Neural progenitor cell (in vitro differentiated cells): ENCODE data around the gene TEDDM1. TPM values are rescaled to one million over a fixed set of nuclear protein-coding genes. Genes with fewer than 3 reads are reported as not detected.
A peak's percentile ranks its signal among the peaks of the same experiment; 100 is the strongest.

Source experiments
- DNase-seq: peaks from one replicate; pipeline ENCODE4 v3.0.0-alpha.2; 2016; ENCODE audit warnings: low spot score
- H2AFZ ChIP-seq: fragments of 200-600 bp; sonication (generic); replicated peaks from 2 replicates; pipeline ENCODE4 v1.6.1; 2016; ENCODE audit warnings: antibody characterized with exemption
- H3F3A ChIP-seq: fragments of 200-600 bp; sonication (generic); 2 replicates; pipeline ENCODE4 v1.6.1; 2016; ENCODE audit warnings: antibody characterized with exemption, low read depth
- H3K27ac ChIP-seq: fragments of 200-600 bp; sonication (generic); 2 replicates; pipeline ENCODE4 v1.5.1; 2016; ENCODE audit warnings: mild to moderate bottlenecking
- H3K27me3 ChIP-seq: fragments of 200-600 bp; sonication (generic); 2 replicates; pipeline ENCODE4 v1.6.1; 2016; ENCODE audit warnings: mild to moderate bottlenecking, moderate library complexity
- H3K36me3 ChIP-seq: fragments of 200-600 bp; sonication (generic); 2 replicates; pipeline ENCODE4 v1.5.1; 2016
- H3K4me1 ChIP-seq: fragments of 200-600 bp; sonication (generic); 2 replicates; pipeline ENCODE4 v1.6.1; 2016; ENCODE audit warnings: mixed run types
- H3K4me2 ChIP-seq: fragments of 200-600 bp; sonication (generic); 2 replicates; pipeline ENCODE4 v1.6.1; 2016
- H3K4me3 ChIP-seq: fragments of 200-600 bp; sonication (generic); 2 replicates; pipeline ENCODE4 v1.5.1; 2016
- H3K79me2 ChIP-seq: fragments of 200-600 bp; sonication (generic); 2 replicates; pipeline ENCODE4 v1.6.1; 2016; ENCODE audit warnings: low read depth
- H3K9ac ChIP-seq: fragments of 200-600 bp; sonication (generic); 2 replicates; pipeline ENCODE4 v1.6.1; 2016
- H3K9me3 ChIP-seq: fragments of 200-600 bp; sonication (generic); 2 replicates; pipeline ENCODE4 v1.5.1; 2016; ENCODE audit warnings: low read depth
- H4K20me1 ChIP-seq: fragments of 200-600 bp; sonication (generic); 2 replicates; pipeline ENCODE4 v1.6.1; 2016; ENCODE audit warnings: low read depth
- H3K27ac Mint-ChIP-seq: 3 replicates; pipeline ENCODE4 v1.8.0; 2021; ENCODE audit warnings: mixed read lengths
- H3K27me3 Mint-ChIP-seq: 2 replicates; pipeline ENCODE4 v1.8.0; 2022; ENCODE audit warnings: low read depth, mild to moderate bottlenecking, inconsistent platforms, moderate library complexity, mixed read lengths; ENCODE audit not compliant: insufficient read depth
- H3K36me3 Mint-ChIP-seq: 3 replicates; pipeline ENCODE4 v1.8.0; 2021; ENCODE audit warnings: mixed read lengths
- H3K4me1 Mint-ChIP-seq: 3 replicates; pipeline ENCODE4 v1.8.0; 2021; ENCODE audit warnings: mixed read lengths
- H3K4me3 Mint-ChIP-seq: 3 replicates; pipeline ENCODE4 v1.8.0; 2021; ENCODE audit warnings: mild to moderate bottlenecking, moderate library complexity, mixed read lengths
- H3K9me3 Mint-ChIP-seq: 3 replicates; pipeline ENCODE4 v1.8.0; 2020; ENCODE audit warnings: mixed read lengths
- EZH2 ChIP-seq: fragments of 200-600 bp; sonication (generic); IDR thresholded peaks from 2 replicates; pipeline ENCODE4 v1.6.1; 2017; ENCODE audit warnings: antibody characterized with exemption, mild to moderate bottlenecking, moderate library complexity
- EZH2phosphoT487 ChIP-seq: fragments of 200-600 bp; sonication (generic); IDR thresholded peaks from 2 replicates; pipeline ENCODE4 v1.6.1; 2017; ENCODE audit warnings: antibody characterized with exemption
- total RNA-seq: library from RNA; depleted of rRNA; stranded (reverse); fragments of >200 nt; gene quantifications from 2 replicates; pipeline ENCODE4 v1.2.3, GENCODE V29; 2015; ENCODE audit warnings: low replicate concordance
- TF ChIP-seq, protein P1 (sequence below): fragments of 200-600 bp; sonication (generic); IDR thresholded peaks from 2 replicates; pipeline ENCODE4 v1.5.1; 2017; ENCODE audit warnings: antibody characterized with exemption, mild to moderate bottlenecking

TEDDM1 gene
- total RNA-seq, 1 donor from 2014 or later = not detected

- H3K9me3 ChIP-seq = no peaks in the 10 kb centered on the region
- no peaks in the 10 kb centered on the region for H3K79me2 ChIP-seq
- no peaks in the 10 kb centered on the region for H4K20me1 ChIP-seq
- no peak overlapping the region for H3K27ac ChIP-seq
- no peak overlapping the region for H3K4me3 ChIP-seq
- H3K27me3 Mint-ChIP-seq = peaks cover 2% of the 10 kb centered on the region
- DNase-seq = no peak
- no peak overlapping the region for H3K4me2 ChIP-seq
- H3K4me3 Mint-ChIP-seq = no peak overlapping the region
- no peaks in the 10 kb centered on the region for H3K27me3 ChIP-seq
- TF ChIP-seq, protein P1, sequence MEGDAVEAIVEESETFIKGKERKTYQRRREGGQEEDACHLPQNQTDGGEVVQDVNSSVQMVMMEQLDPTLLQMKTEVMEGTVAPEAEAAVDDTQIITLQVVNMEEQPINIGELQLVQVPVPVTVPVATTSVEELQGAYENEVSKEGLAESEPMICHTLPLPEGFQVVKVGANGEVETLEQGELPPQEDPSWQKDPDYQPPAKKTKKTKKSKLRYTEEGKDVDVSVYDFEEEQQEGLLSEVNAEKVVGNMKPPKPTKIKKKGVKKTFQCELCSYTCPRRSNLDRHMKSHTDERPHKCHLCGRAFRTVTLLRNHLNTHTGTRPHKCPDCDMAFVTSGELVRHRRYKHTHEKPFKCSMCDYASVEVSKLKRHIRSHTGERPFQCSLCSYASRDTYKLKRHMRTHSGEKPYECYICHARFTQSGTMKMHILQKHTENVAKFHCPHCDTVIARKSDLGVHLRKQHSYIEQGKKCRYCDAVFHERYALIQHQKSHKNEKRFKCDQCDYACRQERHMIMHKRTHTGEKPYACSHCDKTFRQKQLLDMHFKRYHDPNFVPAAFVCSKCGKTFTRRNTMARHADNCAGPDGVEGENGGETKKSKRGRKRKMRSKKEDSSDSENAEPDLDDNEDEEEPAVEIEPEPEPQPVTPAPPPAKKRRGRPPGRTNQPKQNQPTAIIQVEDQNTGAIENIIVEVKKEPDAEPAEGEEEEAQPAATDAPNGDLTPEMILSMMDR = no peak
- H3K9me3 Mint-ChIP-seq = peaks cover 8% of the 10 kb centered on the region
- no peaks in the 10 kb centered on the region for H3K36me3 ChIP-seq
- H3K27ac Mint-ChIP-seq = no peak overlapping the region
- H3K36me3 Mint-ChIP-seq = no peaks in the 10 kb centered on the region
- H3K9ac ChIP-seq = no peak overlapping the region
- H2AFZ ChIP-seq = no peak overlapping the region
- H3K4me1 Mint-ChIP-seq = no peaks in the 10 kb centered on the region
- H3K4me1 ChIP-seq = no peaks in the 10 kb centered on the region
- H3F3A ChIP-seq = no peaks in the 10 kb centered on the region
These were observed 5.1 kb upstream of the TEDDM1 start for GRCh38 chr1:182405578-182405977.

- no peaks in the 10 kb centered on the region for H3K79me2 ChIP-seq
- H3K9ac ChIP-seq = no peak overlapping the region
- no peak overlapping the region for H3K4me2 ChIP-seq
- H4K20me1 ChIP-seq = no peaks in the 10 kb centered on the region
- H3K27ac ChIP-seq = no peak overlapping the region
- H3F3A ChIP-seq = no peaks in the 10 kb centered on the region
- H3K36me3 ChIP-seq = no peaks in the 10 kb centered on the region
- H3K4me1 Mint-ChIP-seq = no peaks in the 10 kb centered on the region
- no peak overlapping the region for H3K4me3 Mint-ChIP-seq
- no peaks in the 10 kb centered on the region for H3K4me1 ChIP-seq
- H3K36me3 Mint-ChIP-seq = no peaks in the 10 kb centered on the region
- no peaks in the 10 kb centered on the region for H3K9me3 ChIP-seq
- no peak overlapping the region for H3K4me3 ChIP-seq
- TF ChIP-seq, protein P1 = peak; percentile 26
- no peak for TF ChIP-seq EZH2phosphoT487
- DNase-seq = no peak
- H3K27ac Mint-ChIP-seq = no peak overlapping the region
- no peaks in the 10 kb centered on the region for H3K27me3 ChIP-seq
- peaks cover 8% of the 10 kb centered on the region for H3K9me3 Mint-ChIP-seq
- H3K27me3 Mint-ChIP-seq = peaks cover 4% of the 10 kb centered on the region
- no peak overlapping the region for H2AFZ ChIP-seq
These were observed 4.3 kb upstream of the TEDDM1 start for GRCh38 chr1:182404781-182405180.

DNA sequence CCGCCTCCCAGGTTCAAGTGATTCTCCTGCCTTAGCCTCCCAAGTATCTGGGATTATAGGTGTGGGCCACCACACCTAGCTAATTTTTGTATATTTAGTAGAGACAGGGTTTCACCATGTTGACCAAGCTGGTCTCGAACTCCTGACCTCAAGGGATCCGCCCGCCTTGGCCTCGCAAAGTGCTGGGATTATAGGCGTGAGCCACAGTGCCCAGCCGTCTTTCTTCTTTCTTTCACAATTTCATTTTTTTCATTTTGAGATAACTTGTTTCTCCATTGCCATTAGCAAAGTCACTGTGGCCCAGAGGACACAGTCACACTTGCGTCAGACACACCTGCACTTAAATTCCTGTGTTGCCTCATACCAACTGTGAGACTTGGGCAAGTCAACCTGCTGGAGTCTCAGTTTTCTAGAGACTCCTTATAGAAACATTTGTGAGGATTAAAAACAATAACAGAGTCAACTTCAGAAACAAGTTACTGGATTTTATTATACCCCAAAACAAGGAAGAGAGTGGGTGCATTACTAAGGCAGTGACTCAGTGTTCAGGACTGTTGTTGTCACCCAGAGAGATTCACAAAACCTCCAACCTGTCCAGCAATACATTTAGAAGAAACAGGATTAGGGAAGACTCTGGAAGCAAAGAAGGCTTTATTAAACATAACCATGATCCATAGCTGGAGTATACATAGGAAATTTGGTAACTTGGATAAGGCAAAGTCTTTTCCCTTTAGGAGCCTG, 2.6 kb downstream of the TEDDM1 start:
- no peak overlapping the region for H3K9ac ChIP-seq
- H2AFZ ChIP-seq = no peak overlapping the region
- no peaks in the 10 kb centered on the region for H3K36me3 ChIP-seq
- H3K27ac ChIP-seq = no peak overlapping the region
- no peaks in the 10 kb centered on the region for H4K20me1 ChIP-seq
- peaks cover 29% of the 10 kb centered on the region for H3K4me1 Mint-ChIP-seq
- no peaks in the 10 kb centered on the region for H3K36me3 Mint-ChIP-seq
- H3K4me3 Mint-ChIP-seq = no peak overlapping the region
- peaks cover 4% of the 10 kb centered on the region for H3K27me3 Mint-ChIP-seq
- no peaks in the 10 kb centered on the region for H3K9me3 ChIP-seq
- H3K4me3 ChIP-seq = no peak overlapping the region
- DNase-seq = no peak
- H3K4me1 ChIP-seq = peaks cover 24% of the 10 kb centered on the region
- TF ChIP-seq EZH2 (no peak), EZH2phosphoT487 (no peak)
- TF ChIP-seq, protein P1 = no peak
- no peak overlapping the region for H3K4me2 ChIP-seq
- peaks cover under 1% of the 10 kb centered on the region for H3K9me3 Mint-ChIP-seq
- peaks cover 5% of the 10 kb centered on the region for H3K79me2 ChIP-seq
- peaks cover 7% of the 10 kb centered on the region for H3F3A ChIP-seq
- H3K27me3 ChIP-seq = no peaks in the 10 kb centered on the region
- no peak overlapping the region for H3K27ac Mint-ChIP-seq
